MM.1S (cell line): ENCODE results near the gene MNS1.
"Not testable (repeated sequence)": the region's sequence is repeated elsewhere in the genome, so short reads cannot be mapped to it uniquely, and the experiment has no call there.

Source experiments
- DNase-seq: peaks from one replicate; pipeline ENCODE4 v3.0.0-alpha.2; 2015
- H2AFZ ChIP-seq: fragments of 300-600 bp; sonication (generic); 2 replicates; pipeline ENCODE4 v1.6.0; 2016; ENCODE audit warnings: antibody characterized with exemption, low read length
- H3F3A ChIP-seq: fragments of 300-600 bp; sonication (generic); 2 replicates; pipeline ENCODE4 v1.6.1; 2016; ENCODE audit warnings: mild to moderate bottlenecking, antibody characterized with exemption, low read length, moderate library complexity, mixed read lengths; ENCODE audit not compliant: insufficient read depth
- H3K27ac ChIP-seq: fragments of 300-600 bp; sonication (generic); 2 replicates; pipeline ENCODE4 v1.5.1; 2016; ENCODE audit warnings: mild to moderate bottlenecking, low read length
- H3K27me3 ChIP-seq: fragments of 300-600 bp; sonication (generic); replicated peaks from 2 replicates; pipeline ENCODE4 v1.6.0; 2016; ENCODE audit warnings: low read length; ENCODE audit not compliant: insufficient read depth
- H3K36me3 ChIP-seq: fragments of 300-600 bp; sonication (generic); replicated peaks from 2 replicates; pipeline ENCODE4 v1.6.1; 2016; ENCODE audit warnings: mild to moderate bottlenecking, low read length, mixed read lengths; ENCODE audit not compliant: insufficient read depth
- H3K4me1 ChIP-seq: fragments of 300-600 bp; sonication (generic); 2 replicates; pipeline ENCODE4 v1.6.1; 2016; ENCODE audit warnings: low read length, mixed read lengths
- H3K4me2 ChIP-seq: fragments of 300-600 bp; sonication (generic); 2 replicates; pipeline ENCODE4 v1.6.0; 2016; ENCODE audit warnings: low read depth, low read length
- H3K4me3 ChIP-seq: fragments of 300-600 bp; sonication (generic); 2 replicates; pipeline ENCODE4 v1.5.1; 2016; ENCODE audit warnings: low read length, mixed read lengths
- H3K79me2 ChIP-seq: fragments of 300-600 bp; sonication (generic); 2 replicates; pipeline ENCODE4 v1.6.1; 2016; ENCODE audit warnings: mixed run types, low read length, mixed read lengths
- H3K9ac ChIP-seq: fragments of 300-600 bp; sonication (generic); 2 replicates; pipeline ENCODE4 v1.6.1; 2016; ENCODE audit warnings: low read length, mixed read lengths
- H3K9me2 ChIP-seq: fragments of 300-600 bp; sonication (generic); replicated peaks from 2 replicates; pipeline ENCODE4 v1.6.1; 2016; ENCODE audit warnings: mild to moderate bottlenecking, low read length, mixed read lengths; ENCODE audit not compliant: insufficient read depth
- H3K9me3 ChIP-seq: fragments of 300-600 bp; sonication (generic); replicated peaks from 2 replicates; pipeline ENCODE4 v1.6.1; 2016; ENCODE audit warnings: mild to moderate bottlenecking, low read length, mixed read lengths; ENCODE audit not compliant: insufficient read depth
- H4K20me1 ChIP-seq: fragments of 300-600 bp; sonication (generic); 2 replicates; pipeline ENCODE4 v1.6.1; 2016; ENCODE audit warnings: mild to moderate bottlenecking, low read length, moderate library complexity, mixed read lengths; ENCODE audit not compliant: insufficient read depth
- CTCF ChIP-seq: fragments of 300-600 bp; sonication (generic); IDR thresholded peaks from 2 replicates; pipeline ENCODE4 v1.5.1; 2016; ENCODE audit warnings: antibody characterized with exemption, low read length, mixed read lengths
- EZH2 ChIP-seq: fragments of 300-600 bp; sonication (generic); optimal IDR thresholded peaks from 2 replicates; pipeline ENCODE3; 2017; ENCODE audit warnings: low read depth, mild to moderate bottlenecking, antibody characterized with exemption, low read length, mixed read lengths
- EZH2phosphoT487 ChIP-seq: fragments of 300-600 bp; sonication (generic); IDR thresholded peaks from 2 replicates; pipeline ENCODE4 v1.6.1; 2018; ENCODE audit warnings: antibody characterized with exemption, low read length

Gene MNS1

GRCh38 chr15:56411122-56411749, 53.7 kb downstream of the MNS1 start:
- no peak for TF ChIP-seq CTCF
- TF ChIP-seq EZH2 = no peak
- TF ChIP-seq EZH2phosphoT487 = no peak
- peaks cover 53% of the 10 kb centered on the region for H3K79me2 ChIP-seq
- no peak overlapping the region for H3K4me2 ChIP-seq
- H3F3A ChIP-seq = no peaks in the 10 kb centered on the region
- H3K4me1 ChIP-seq = no peaks in the 10 kb centered on the region
- H3K36me3 ChIP-seq = peaks cover 4% of the 10 kb centered on the region; the same call in 1 of the 2 replicates
- H3K9me3 ChIP-seq = no peaks in the 10 kb centered on the region
- DNase-seq = no peak
- H3K27ac ChIP-seq = no peak overlapping the region
- H3K27me3 ChIP-seq = no peaks in the 10 kb centered on the region
- H3K4me3 ChIP-seq = no peak overlapping the region
- no peak overlapping the region for H2AFZ ChIP-seq
- H4K20me1 ChIP-seq = no peaks in the 10 kb centered on the region
- H3K9me2 ChIP-seq = no peaks in the 10 kb centered on the region
- no peak overlapping the region for H3K9ac ChIP-seq

DNA sequence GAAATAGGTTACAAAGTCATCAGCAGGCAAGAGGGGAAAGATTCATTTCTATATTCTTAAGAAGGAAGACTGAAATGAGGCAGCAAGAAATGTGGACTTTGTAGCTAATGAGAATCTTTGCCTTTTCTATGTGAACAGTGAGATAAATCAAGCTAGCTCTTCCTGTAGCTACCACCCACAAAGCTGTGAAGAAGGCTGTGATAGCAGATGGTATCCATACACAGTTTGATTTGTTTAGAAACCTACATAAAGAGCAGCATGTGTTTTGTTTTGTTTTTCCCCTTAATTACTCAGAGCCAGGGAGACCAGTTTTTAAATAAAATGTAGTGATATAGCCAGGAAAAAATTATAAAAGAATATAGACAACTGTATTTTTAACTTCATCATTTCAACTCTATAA, 54.2 kb downstream of the MNS1 start:
- Histone ChIP-seq H3K9me2 (no peaks in the 10 kb centered on the region), H3K36me3 (peaks cover 4% of the 10 kb centered on the region; the same call in 1 of the 2 replicates), H4K20me1 (no peaks in the 10 kb centered on the region), H3K79me2 (peaks cover 48% of the 10 kb centered on the region), H3K4me3 (no peak overlapping the region), H3F3A (no peaks in the 10 kb centered on the region), H2AFZ (no peak overlapping the region), H3K4me2 (no peak overlapping the region), H3K27ac (no peak overlapping the region), H3K4me1 (no peaks in the 10 kb centered on the region), H3K9ac (no peak overlapping the region), H3K9me3 (no peaks in the 10 kb centered on the region), H3K27me3 (no peaks in the 10 kb centered on the region)
- TF ChIP-seq CTCF (no peak), EZH2 (no peak), EZH2phosphoT487 (no peak)
- no peak for DNase-seq

- H3F3A ChIP-seq, H2AFZ ChIP-seq, H3K4me3 ChIP-seq, H3K9me3 ChIP-seq, H4K20me1 ChIP-seq, H3K4me1 ChIP-seq, H3K9ac ChIP-seq, H3K4me2 ChIP-seq, H3K27ac ChIP-seq, H3K9me2 ChIP-seq, H3K27me3 ChIP-seq, DNase-seq: not testable (repeated sequence)
- Histone ChIP-seq H3K79me2 (peaks cover 16% of the 10 kb centered on the region; the same call in 1 of the 2 replicates), H3K36me3 (peaks cover 21% of the 10 kb centered on the region)
Observed at GRCh38 chr15:56399209-56399608, 65.7 kb downstream of the MNS1 start.

- Histone ChIP-seq H3K79me2 (peaks cover 32% of the 10 kb centered on the region; the same call in 1 of the 2 replicates), H3K36me3 (peaks cover 29% of the 10 kb centered on the region)
- not testable (repeated sequence) for H3K9me3 ChIP-seq, H3K27ac ChIP-seq, H3K4me3 ChIP-seq, H3K4me2 ChIP-seq, H3K27me3 ChIP-seq, H3K9me2 ChIP-seq, H3F3A ChIP-seq, H2AFZ ChIP-seq, H4K20me1 ChIP-seq, H3K4me1 ChIP-seq, H3K9ac ChIP-seq, DNase-seq
Observed at GRCh38 chr15:56397325-56397724, 67.6 kb downstream of the MNS1 start.
